K562 (cell line): ENCODE measurements around the gene ARHGAP22. TPM values are rescaled to one million over a fixed set of nuclear protein-coding genes. Genes with fewer than 3 reads are reported as not detected.
A peak's percentile ranks its signal among the peaks of the same experiment; 100 is the strongest.

Source experiments
- ATAC-seq: fragments of 200-7000 bp; cut with Tn5 transposase; 3 replicates; pipeline ENCODE4 v1.9.1; 2020; ENCODE audit warnings: moderate library complexity
- BruUV-seq: library from RNA; stranded (reverse); fragments of 400-500 nt; replicated peaks from 2 replicates; lab custom pipeline; 2021; lab: Mats Ljungman, UMichigan
- CTCF ChIA-PET: fragments of 300-600 bp; formaldehyde crosslinking; extraction: SDS; loops from one replicate; lab custom pipeline; 2021; ENCODE audit warnings: low intra/inter-chr PET ratio; lab: Yijun Ruan, JAX
- POLR2A ChIA-PET: fragments of 300-600, 350-650 bp; sonication (Branson Sonifier 250); formaldehyde crosslinking; extraction: SDS; loops from one replicate; lab custom pipeline; 2021; ENCODE audit warnings: antibody characterized with exemption, inconsistent platforms; lab: Yijun Ruan, JAX
- DNase-seq, 4 experiments: peaks; one replicate each; pipeline versions ENCODE4 v3.0.0 to v3.0.0-alpha.2; 2011 to 2018; ENCODE audit warnings: low spot score in 3 of 4, mixed read lengths in 3 of 4; ENCODE audit errors: extremely low read depth in 1 of 4
- FAIRE-seq: peaks from 2 replicates; lab custom pipeline; 2011; peaks lifted over from hg19 to GRCh38; lab: Jason Lieb, UNC
- H2AFZ ChIP-seq: 2 replicates; pipeline ENCODE4 v1.6.0; 2011; ENCODE audit warnings: low read depth, low read length, control low read depth, inconsistent platforms
- H3K27ac ChIP-seq: fragments of 200-600 bp; 3 replicates; pipeline ENCODE4 v1.8.0; 2011; ENCODE audit warnings: low read depth, mild to moderate bottlenecking, control low read depth, inconsistent platforms, low read length, moderate library complexity, mixed read lengths; ENCODE audit errors: extremely low read depth
- H3K27me3 ChIP-seq, 2 experiments: fragments of 300-600 bp in 1 of 2; 2 replicates in 1 of 2; 3 replicates in 1 of 2; pipeline versions ENCODE4 v1.6.0 to v1.8.0; 2011; ENCODE audit warnings: inconsistent platforms in 2 of 2, low read length in 2 of 2, mild to moderate bottlenecking in 1 of 2, mixed read lengths in 1 of 2, moderate library complexity in 1 of 2; ENCODE audit not compliant: control insufficient read depth in 2 of 2, insufficient read depth in 2 of 2
- H3K36me3 ChIP-seq: fragments of 300-600 bp; 3 replicates; pipeline ENCODE4 v1.8.0; 2011; ENCODE audit warnings: mild to moderate bottlenecking, low read length, inconsistent platforms; ENCODE audit not compliant: control insufficient read depth, insufficient read depth
- H3K4me1 ChIP-seq, 2 experiments: fragments of 200-600 bp in 1 of 2; replicated peaks in 1 of 2; 2 replicates in 1 of 2; 3 replicates in 1 of 2; pipeline versions ENCODE4 v1.5.1 to v1.8.0; 2011; ENCODE audit warnings: inconsistent platforms in 2 of 2, low read length in 2 of 2, mild to moderate bottlenecking in 1 of 2, mixed read lengths in 1 of 2, moderate library complexity in 1 of 2; ENCODE audit not compliant: control insufficient read depth in 2 of 2, insufficient read depth in 2 of 2
- H3K4me2 ChIP-seq: 2 replicates; pipeline ENCODE4 v1.6.1; 2011; ENCODE audit warnings: low read length, control low read depth, inconsistent platforms, mixed read lengths; ENCODE audit not compliant: insufficient read depth
- H3K4me3 ChIP-seq: fragments of 200-600 bp; sonication (generic), shearing (Covaris generic); 2 replicates; pipeline ENCODE4 v1.5.1; 2016; ENCODE audit warnings: control low read depth, inconsistent platforms
- H3K79me2 ChIP-seq: fragments of 200-600 bp; 3 replicates; pipeline ENCODE4 v1.8.0; 2011; ENCODE audit warnings: low read length, inconsistent platforms; ENCODE audit not compliant: control insufficient read depth, insufficient read depth
- H3K9ac ChIP-seq, 2 experiments: 2 replicates each; pipeline versions ENCODE4 v1.6.0 to v1.6.1; 2011; ENCODE audit warnings: low read depth in 2 of 2, low read length in 2 of 2, control low read depth in 1 of 2, inconsistent platforms in 1 of 2, mild to moderate bottlenecking in 1 of 2, mixed read lengths in 1 of 2; ENCODE audit not compliant: insufficient read depth in 1 of 2
- H3K9me1 ChIP-seq: one replicate; pipeline ENCODE4 v1.6.0; 2011; ENCODE audit warnings: inconsistent platforms, mild to moderate bottlenecking, low read length, moderate library complexity; ENCODE audit not compliant: control insufficient read depth, insufficient read depth
- H3K9me3 ChIP-seq: replicated peaks from 2 replicates; pipeline ENCODE4 v1.5.1; 2011; ENCODE audit warnings: low read depth, low read length, inconsistent platforms; ENCODE audit not compliant: control insufficient read depth, insufficient read depth
- H4K20me1 ChIP-seq: replicated peaks from 2 replicates; pipeline ENCODE4 v1.6.1; 2011; ENCODE audit warnings: low read length, inconsistent platforms, mixed read lengths; ENCODE audit not compliant: control insufficient read depth, insufficient read depth
- BCL6 ChIP-seq: fragments of 250-450 bp; sonication (Bioruptor Pico); IDR thresholded peaks from 2 replicates; pipeline ENCODE4 v1.4.0; 2020
- CAMTA2 ChIP-seq: fragments of 250-450 bp; sonication (Bioruptor Pico); conservative IDR thresholded peaks from 2 replicates; pipeline ENCODE4 v1.5.1; 2022
- DNMT1 ChIP-seq: fragments of 450-650 bp; IDR thresholded peaks from 2 replicates; pipeline ENCODE4 v1.6.1; 2016; ENCODE audit warnings: antibody characterized with exemption, mild to moderate bottlenecking
- EGR1 ChIP-seq: fragments of 450-650 bp; conservative IDR thresholded peaks from 2 replicates; pipeline ENCODE4 v1.6.1; 2017; ENCODE audit warnings: mild to moderate bottlenecking
- ETV1 ChIP-seq: fragments of 450-650 bp; conservative IDR thresholded peaks from 2 replicates; pipeline ENCODE4 v1.6.1; 2016; ENCODE audit warnings: missing genetic modification characterization, control low read depth, low read depth, missing compliant biosample characterization
- GATAD2B ChIP-seq: fragments of 450-650 bp; IDR thresholded peaks from 2 replicates; pipeline ENCODE4 v1.6.1; 2017; ENCODE audit warnings: mild to moderate bottlenecking, borderline replicate concordance
- HMG20A ChIP-seq: fragments of 450-650 bp; formaldehyde crosslinking; conservative IDR thresholded peaks from 2 replicates; pipeline ENCODE4 v1.4.0; 2020; ENCODE audit warnings: mild to moderate bottlenecking, mixed read lengths
- PHB ChIP-seq: fragments of 250-450 bp; sonication (Bioruptor Pico); IDR thresholded peaks from 2 replicates; pipeline ENCODE4 v1.5.0; 2021
- SAFB ChIP-seq: fragments of 200-400 bp; formaldehyde crosslinking; IDR thresholded peaks from 2 replicates; pipeline ENCODE4 v1.6.1; 2017; ENCODE audit warnings: low read depth, low read length, borderline replicate concordance
- TEAD2 ChIP-seq: fragments of 450-650 bp; IDR thresholded peaks from 2 replicates; pipeline ENCODE4 v1.6.1; 2016; ENCODE audit warnings: missing genetic modification characterization, control low read depth, missing compliant biosample characterization
- ZNF586 ChIP-seq: fragments of 450-650 bp; formaldehyde crosslinking; conservative IDR thresholded peaks from 2 replicates; pipeline ENCODE4 v1.4.0; 2020; ENCODE audit warnings: mild to moderate bottlenecking, moderate library complexity
- WGBS: fragments of 100-300 bp; shearing (Covaris generic); methylation state at CpG from one replicate; pipeline ENCODE4 v1.1.6; 2016; ENCODE audit warnings: low coverage, mixed read lengths; ENCODE audit not compliant: insufficient coverage; ENCODE audit errors: missing lambda C conversion rate; 5-methylcytosine and 5-hydroxymethylcytosine counted together
- in situ Hi-C: fragments of 300-500 bp; cut with MboI; formaldehyde crosslinking; loops from 4 replicates; pipeline ENCODE4 v1.15.0; 2018; ENCODE audit warnings: inconsistent platforms, mixed read lengths
- intact Hi-C: fragments of 100-400 bp; cut with micrococcal nuclease; formaldehyde crosslinking; loops from 2 replicates; pipeline ENCODE4 v1.14.2; 2022
- polyA plus RNA-seq, 8 experiments: library from polyadenylated mRNA; depleted of rRNA in 4 of 8; stranded (reverse) in 5 of 8; unstranded in 3 of 8; fragments of >200 nt; fragmentation: Nextera tagmentation in 2 of 8; fragmentation: Illumina TruSeq in 1 of 8; extraction: Ambion mirVana in 2 of 8; extraction: Trizol in 1 of 8; gene quantifications; 2 replicates each; pipeline versions ENCODE4 v1.2.1 to v1.2.3, GENCODE V29; 2011 to 2014; ENCODE audit warnings: inconsistent platforms in 1 of 8, missing spikeins in 1 of 8
- total RNA-seq, 7 experiments: library from RNA; depleted of rRNA in 6 of 7; stranded (reverse); fragments of >200 nt in 6 of 7; fragmentation: Illumina TruSeq in 2 of 7; extraction: Trizol in 2 of 7; gene quantifications; 2 replicates each; pipeline versions ENCODE4 v1.2.1 to v1.2.3, GENCODE V29; 2011 to 2021; ENCODE audit warnings: low replicate concordance in 1 of 7
- TF ChIP-seq, protein P1 (sequence below), 2 experiments: fragments of 450-650 bp in 1 of 2; IDR thresholded peaks; 2 replicates each; pipeline ENCODE4 v1.6.1; 2011 to 2017; ENCODE audit warnings: low read depth in 2 of 2, antibody characterized with exemption in 1 of 2, borderline replicate concordance in 1 of 2, low read length in 1 of 2, mild to moderate bottlenecking in 1 of 2, mixed read lengths in 1 of 2; ENCODE audit not compliant: control insufficient read depth in 1 of 2
- TF ChIP-seq, protein P2 (sequence below): fragments of 450-650 bp; IDR thresholded peaks from 2 replicates; pipeline ENCODE4 v1.6.1; 2016; ENCODE audit warnings: missing biosample characterization, missing genetic modification characterization
- TF ChIP-seq, protein P3 (sequence below), 2 experiments: fragments of 150-350 bp in 1 of 2; IDR thresholded peaks; 2 replicates each; pipeline ENCODE4 v1.6.1; 2012 to 2016; ENCODE audit warnings: low read depth in 2 of 2, low read length in 2 of 2, mild to moderate bottlenecking in 1 of 2, moderate library complexity in 1 of 2

ARHGAP22 gene
- total and polyA plus RNA-seq, 9 of the 15 experiments (the other 6 are each of a cell fraction or from before 2014, with no cell fraction given), result 1.3 to 28.1 (median 12.7) TPM

DNA sequence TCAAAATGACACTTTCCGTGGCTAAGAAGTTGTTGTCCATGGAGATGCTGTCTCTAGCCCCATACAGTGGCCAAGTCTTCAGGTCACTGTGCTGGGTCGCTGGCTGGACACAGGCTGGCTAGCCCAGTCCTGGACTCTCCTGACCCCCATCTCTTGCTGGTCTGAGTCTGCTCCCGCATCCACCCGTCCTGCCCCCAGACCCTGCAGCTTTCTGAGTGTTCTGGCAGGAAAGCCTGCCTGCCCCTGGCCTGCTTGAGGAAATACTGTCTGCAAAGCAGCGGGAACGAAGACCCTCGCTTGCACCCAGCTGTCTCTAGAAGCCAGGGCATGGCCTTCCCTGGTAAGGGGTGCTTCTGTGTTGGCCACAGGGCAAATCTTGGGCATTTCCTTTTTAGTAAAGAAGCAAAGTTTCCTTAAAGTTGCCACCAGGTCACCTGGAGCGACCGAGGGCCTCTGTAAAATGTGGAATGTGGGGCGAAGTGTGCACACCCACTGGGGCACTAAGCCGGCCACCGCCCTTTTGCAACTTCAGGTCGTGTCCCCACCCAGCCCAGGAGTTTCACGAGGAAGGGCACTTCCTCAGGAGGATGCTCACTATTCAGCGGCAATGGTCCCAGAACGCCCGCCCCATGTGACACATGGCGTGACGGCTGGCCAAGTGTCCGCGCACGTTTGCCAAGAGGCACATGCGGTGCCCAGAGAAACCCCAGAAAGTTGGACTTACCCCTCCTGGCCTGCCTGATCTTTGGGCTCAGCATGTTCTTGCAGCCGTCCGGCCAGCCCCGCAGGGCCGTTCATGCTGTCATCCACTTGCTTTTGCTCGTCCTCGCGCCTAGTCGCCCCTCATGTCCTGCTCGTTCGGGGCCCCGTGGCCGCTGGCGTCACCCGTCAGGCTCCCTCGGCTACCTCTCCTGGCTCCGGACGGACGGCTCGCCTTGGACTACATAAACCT lies 558 bp downstream of the ARHGAP22 start:
- ChIA-PET POLR2A (interaction anchor here (0.8 to 1.0 kb wide), 3 partner anchors 15 to 1349 kb away, joined by 3 read pairs; no protein-coding TSS in a partner anchor), CTCF (no interaction called here)
- peak overlapping the region in 1 of 2 experiments; percentile 23; a peak in 1 of 4 replicates for H3K9ac ChIP-seq
- FAIRE-seq (no peak), DNase-seq (no peak), ATAC-seq (no peak)
- no peak overlapping the region for H2AFZ ChIP-seq
- WGBS, result 10% methylated on average over 42 of the region's 42 CpGs
- no TSS peak for BruUV-seq
- H3K4me3 ChIP-seq, result no peak overlapping the region
- peaks cover 0 to 9% of the 10 kb centered on the region in 2 experiments; a peak in 2 of 5 replicates for H3K4me1 ChIP-seq
- peaks cover 21 to 23% of the 10 kb centered on the region in 2 experiments for H3K27me3 ChIP-seq
- in situ Hi-C loops (no loop called here), intact Hi-C loops (no loop called here)
- no peaks in the 10 kb centered on the region for H3K79me2 ChIP-seq
- H3K9me3 ChIP-seq, result no peaks in the 10 kb centered on the region
- H4K20me1 ChIP-seq, result peaks cover 11% of the 10 kb centered on the region
- H3K4me2 ChIP-seq, result peak overlapping the region; percentile 3; the same call in 1 of the 2 replicates
- no peaks in the 10 kb centered on the region for H3K36me3 ChIP-seq
- H3K27ac ChIP-seq, result no peak overlapping the region
- H3K9me1 ChIP-seq, result no peaks in the 10 kb centered on the region
- TF ChIP-seq, protein P1, sequence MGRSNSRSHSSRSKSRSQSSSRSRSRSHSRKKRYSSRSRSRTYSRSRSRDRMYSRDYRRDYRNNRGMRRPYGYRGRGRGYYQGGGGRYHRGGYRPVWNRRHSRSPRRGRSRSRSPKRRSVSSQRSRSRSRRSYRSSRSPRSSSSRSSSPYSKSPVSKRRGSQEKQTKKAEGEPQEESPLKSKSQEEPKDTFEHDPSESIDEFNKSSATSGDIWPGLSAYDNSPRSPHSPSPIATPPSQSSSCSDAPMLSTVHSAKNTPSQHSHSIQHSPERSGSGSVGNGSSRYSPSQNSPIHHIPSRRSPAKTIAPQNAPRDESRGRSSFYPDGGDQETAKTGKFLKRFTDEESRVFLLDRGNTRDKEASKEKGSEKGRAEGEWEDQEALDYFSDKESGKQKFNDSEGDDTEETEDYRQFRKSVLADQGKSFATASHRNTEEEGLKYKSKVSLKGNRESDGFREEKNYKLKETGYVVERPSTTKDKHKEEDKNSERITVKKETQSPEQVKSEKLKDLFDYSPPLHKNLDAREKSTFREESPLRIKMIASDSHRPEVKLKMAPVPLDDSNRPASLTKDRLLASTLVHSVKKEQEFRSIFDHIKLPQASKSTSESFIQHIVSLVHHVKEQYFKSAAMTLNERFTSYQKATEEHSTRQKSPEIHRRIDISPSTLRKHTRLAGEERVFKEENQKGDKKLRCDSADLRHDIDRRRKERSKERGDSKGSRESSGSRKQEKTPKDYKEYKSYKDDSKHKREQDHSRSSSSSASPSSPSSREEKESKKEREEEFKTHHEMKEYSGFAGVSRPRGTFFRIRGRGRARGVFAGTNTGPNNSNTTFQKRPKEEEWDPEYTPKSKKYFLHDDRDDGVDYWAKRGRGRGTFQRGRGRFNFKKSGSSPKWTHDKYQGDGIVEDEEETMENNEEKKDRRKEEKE (IDR thresholded peaks at IDR 0.05; ENCODE audit: borderline replicate concordance in 1 of 2, control insufficient read depth in 1 of 2, low read depth in 2 of 2, low read length in 1 of 2), result no peak
- TF ChIP-seq HMG20A (CRISPR knock-in tag) (no peak), ETV1 (tag) (no peak), BCL6 (CRISPR knock-in tag) (no peak), TEAD2 (tag) (no peak), PHB (CRISPR knock-in tag) (no peak), GATAD2B (no peak), DNMT1 (no peak), EGR1 (no peak), CAMTA2 (CRISPR knock-in tag) (no peak), ZNF586 (no peak), SAFB (no peak)
- TF ChIP-seq, protein P2, sequence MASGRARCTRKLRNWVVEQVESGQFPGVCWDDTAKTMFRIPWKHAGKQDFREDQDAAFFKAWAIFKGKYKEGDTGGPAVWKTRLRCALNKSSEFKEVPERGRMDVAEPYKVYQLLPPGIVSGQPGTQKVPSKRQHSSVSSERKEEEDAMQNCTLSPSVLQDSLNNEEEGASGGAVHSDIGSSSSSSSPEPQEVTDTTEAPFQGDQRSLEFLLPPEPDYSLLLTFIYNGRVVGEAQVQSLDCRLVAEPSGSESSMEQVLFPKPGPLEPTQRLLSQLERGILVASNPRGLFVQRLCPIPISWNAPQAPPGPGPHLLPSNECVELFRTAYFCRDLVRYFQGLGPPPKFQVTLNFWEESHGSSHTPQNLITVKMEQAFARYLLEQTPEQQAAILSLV (tag), result no peak
- TF ChIP-seq, protein P3, sequence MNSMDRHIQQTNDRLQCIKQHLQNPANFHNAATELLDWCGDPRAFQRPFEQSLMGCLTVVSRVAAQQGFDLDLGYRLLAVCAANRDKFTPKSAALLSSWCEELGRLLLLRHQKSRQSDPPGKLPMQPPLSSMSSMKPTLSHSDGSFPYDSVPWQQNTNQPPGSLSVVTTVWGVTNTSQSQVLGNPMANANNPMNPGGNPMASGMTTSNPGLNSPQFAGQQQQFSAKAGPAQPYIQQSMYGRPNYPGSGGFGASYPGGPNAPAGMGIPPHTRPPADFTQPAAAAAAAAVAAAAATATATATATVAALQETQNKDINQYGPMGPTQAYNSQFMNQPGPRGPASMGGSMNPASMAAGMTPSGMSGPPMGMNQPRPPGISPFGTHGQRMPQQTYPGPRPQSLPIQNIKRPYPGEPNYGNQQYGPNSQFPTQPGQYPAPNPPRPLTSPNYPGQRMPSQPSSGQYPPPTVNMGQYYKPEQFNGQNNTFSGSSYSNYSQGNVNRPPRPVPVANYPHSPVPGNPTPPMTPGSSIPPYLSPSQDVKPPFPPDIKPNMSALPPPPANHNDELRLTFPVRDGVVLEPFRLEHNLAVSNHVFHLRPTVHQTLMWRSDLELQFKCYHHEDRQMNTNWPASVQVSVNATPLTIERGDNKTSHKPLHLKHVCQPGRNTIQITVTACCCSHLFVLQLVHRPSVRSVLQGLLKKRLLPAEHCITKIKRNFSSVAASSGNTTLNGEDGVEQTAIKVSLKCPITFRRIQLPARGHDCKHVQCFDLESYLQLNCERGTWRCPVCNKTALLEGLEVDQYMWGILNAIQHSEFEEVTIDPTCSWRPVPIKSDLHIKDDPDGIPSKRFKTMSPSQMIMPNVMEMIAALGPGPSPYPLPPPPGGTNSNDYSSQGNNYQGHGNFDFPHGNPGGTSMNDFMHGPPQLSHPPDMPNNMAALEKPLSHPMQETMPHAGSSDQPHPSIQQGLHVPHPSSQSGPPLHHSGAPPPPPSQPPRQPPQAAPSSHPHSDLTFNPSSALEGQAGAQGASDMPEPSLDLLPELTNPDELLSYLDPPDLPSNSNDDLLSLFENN (IDR thresholded peaks at IDR 0.05; ENCODE audit: low read depth in 2 of 2, low read length in 2 of 2), result no peak
